ENCODE data around the gene ARVCF. TPM values are rescaled to one million over a fixed set of nuclear protein-coding genes. Genes with fewer than 3 reads are reported as not detected.

ARVCF gene
- total and polyA plus RNA-seq, 2 donors (not counting 1 experiment from before 2014, with no cell fraction given), result 2.2 to 6.7 TPM

DNA sequence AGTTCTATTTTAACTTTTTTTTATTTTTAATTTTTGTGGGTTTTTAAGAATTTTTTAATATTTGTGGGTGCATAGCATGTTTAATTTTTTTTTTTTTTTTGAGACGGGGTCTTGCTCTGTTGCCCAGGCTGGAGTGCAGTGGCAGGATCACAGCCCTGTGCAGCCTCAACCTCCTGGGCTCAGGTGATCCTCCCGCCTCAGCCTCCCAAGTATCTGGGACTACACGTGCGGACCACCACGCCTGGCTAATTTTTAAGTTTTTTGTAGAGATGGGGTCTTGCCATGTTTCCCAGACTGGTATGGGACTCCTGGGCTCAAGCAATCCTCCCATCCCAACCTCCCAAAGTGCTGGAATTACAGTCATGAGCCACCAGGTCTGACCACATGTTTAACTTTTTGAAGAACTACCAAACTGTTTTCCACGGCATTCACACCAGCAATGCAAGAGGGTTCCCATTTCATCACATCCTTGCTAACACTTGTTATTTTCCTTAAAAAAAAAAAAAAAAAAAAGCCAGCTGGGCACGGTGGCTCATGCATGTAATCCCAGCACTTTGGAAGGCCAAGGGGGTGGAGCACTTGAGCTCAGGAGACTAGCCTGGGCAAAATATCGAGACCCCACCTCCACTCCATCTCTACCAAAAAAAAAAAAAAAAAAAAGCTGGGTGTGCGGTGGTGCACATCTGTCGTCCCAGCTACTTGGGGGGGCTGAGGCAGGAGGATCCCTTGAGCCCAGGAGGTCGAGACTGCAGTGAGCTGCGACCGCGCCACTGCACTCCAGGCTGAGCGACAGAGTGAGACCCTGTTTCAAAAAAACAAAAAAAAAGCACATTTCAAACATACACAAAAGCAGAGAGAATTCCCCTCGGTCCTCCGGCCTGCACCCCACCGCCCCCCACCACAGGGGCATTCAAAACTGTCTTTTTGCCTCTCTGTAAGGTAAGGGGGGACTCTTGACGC lies 58.3 kb downstream of the ARVCF start:
- no peak overlapping the region for H3K27ac ChIP-seq (ENCODE audit: low read length in 2 of 2)
- no peak for TF ChIP-seq EZH2 (IDR thresholded peaks at IDR 0.05; ENCODE audit: borderline replicate concordance, insufficient read depth, low read depth, low read length, poor library complexity, severe bottlenecking)
- TF ChIP-seq, protein P1, sequence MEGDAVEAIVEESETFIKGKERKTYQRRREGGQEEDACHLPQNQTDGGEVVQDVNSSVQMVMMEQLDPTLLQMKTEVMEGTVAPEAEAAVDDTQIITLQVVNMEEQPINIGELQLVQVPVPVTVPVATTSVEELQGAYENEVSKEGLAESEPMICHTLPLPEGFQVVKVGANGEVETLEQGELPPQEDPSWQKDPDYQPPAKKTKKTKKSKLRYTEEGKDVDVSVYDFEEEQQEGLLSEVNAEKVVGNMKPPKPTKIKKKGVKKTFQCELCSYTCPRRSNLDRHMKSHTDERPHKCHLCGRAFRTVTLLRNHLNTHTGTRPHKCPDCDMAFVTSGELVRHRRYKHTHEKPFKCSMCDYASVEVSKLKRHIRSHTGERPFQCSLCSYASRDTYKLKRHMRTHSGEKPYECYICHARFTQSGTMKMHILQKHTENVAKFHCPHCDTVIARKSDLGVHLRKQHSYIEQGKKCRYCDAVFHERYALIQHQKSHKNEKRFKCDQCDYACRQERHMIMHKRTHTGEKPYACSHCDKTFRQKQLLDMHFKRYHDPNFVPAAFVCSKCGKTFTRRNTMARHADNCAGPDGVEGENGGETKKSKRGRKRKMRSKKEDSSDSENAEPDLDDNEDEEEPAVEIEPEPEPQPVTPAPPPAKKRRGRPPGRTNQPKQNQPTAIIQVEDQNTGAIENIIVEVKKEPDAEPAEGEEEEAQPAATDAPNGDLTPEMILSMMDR (IDR thresholded peaks at IDR 0.05), result no peak
- ATAC-seq (ENCODE audit: low read depth), result no peak
- peaks cover 0 to 3% (median 0%) of the 10 kb centered on the region in 3 donors for H3K9me3 ChIP-seq (ENCODE audit: control extremely low read depth in 1 of 3, control insufficient read depth in 2 of 3, insufficient read depth in 1 of 3, low read length in 2 of 3)
- no peaks in the 10 kb centered on the region for H3K4me1 ChIP-seq (ENCODE audit: control insufficient read depth in 2 of 2, insufficient read depth in 2 of 2, low read length in 2 of 2)
- no peak overlapping the region for H3K4me3 ChIP-seq (ENCODE audit: control extremely low read depth in 1 of 5, extremely low read depth in 1 of 5, insufficient read depth in 1 of 5, low read depth in 2 of 5, low read length in 4 of 5)
- ChIA-PET POLR2A (no interaction called here), CTCF (interaction anchor here (0.6 to 0.9 kb wide), 3 partner anchors 10 to 107 kb away, joined by 3 to 5 read pairs (median 4); no protein-coding TSS in a partner anchor)
- no peaks in the 10 kb centered on the region for H3K27me3 ChIP-seq (replicated peaks in 1 of 4; ENCODE audit: control extremely low read depth in 1 of 4, control insufficient read depth in 3 of 4, insufficient read depth in 4 of 4, low read length in 3 of 4)
- 49% methylated on average over 9 of the region's 19 CpGs for WGBS (ENCODE audit: insufficient coverage)
- H3K4me1 Mint-ChIP-seq, result peaks cover 23% of the 10 kb centered on the region
- DNase-seq, result no peak
- H4K20me1 ChIP-seq (ENCODE audit: control insufficient read depth, insufficient read depth, low read length, poor library complexity, severe bottlenecking), result peaks cover 50% of the 10 kb centered on the region
- no peak overlapping the region for H3K4me2 ChIP-seq (replicated peaks; ENCODE audit: low read depth, low read length, poor library complexity, severe bottlenecking)
- no peak overlapping the region for H3K4me3 Mint-ChIP-seq
- no peaks in the 10 kb centered on the region for H3K27me3 Mint-ChIP-seq
- H3K9me3 Mint-ChIP-seq (ENCODE audit: insufficient read depth), result no peaks in the 10 kb centered on the region
- no peak overlapping the region for H3K9ac ChIP-seq (ENCODE audit: low read length)
- no peak overlapping the region for H3K27ac Mint-ChIP-seq
- H2AFZ ChIP-seq (ENCODE audit: insufficient read depth, low read depth, low read length, poor library complexity, severe bottlenecking), result no peak overlapping the region
- H3K36me3 ChIP-seq (replicated peaks in 1 of 2; ENCODE audit: control extremely low read depth in 1 of 2, control insufficient read depth in 1 of 2, extremely low read depth in 1 of 2, insufficient read depth in 2 of 2, low read length in 1 of 2), result no peaks in the 10 kb centered on the region
- intact Hi-C loops (cut with micrococcal nuclease), result no loop called here
- peaks cover 25% of the 10 kb centered on the region for H3K79me2 ChIP-seq (ENCODE audit: control insufficient read depth, insufficient read depth, low read length)

DNA sequence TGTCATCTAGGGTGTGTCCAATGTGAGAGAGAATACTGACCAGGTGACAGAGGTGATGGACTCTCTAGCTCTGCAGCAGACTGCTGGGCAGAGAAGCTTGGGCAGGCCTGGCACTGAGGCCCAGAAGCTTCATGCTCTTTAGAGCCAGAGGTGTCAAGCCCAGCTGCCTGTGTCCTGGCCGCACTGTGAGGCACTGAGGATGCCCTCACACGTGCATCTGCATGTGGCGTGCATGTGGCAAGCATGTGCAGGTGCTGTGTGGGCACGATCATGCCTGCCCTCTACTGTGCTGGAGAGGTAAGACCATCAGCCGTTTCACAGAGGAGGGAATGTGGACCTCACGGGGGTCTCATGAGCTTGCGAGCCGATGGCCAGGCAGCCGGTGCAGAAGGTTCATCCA lies 59.2 kb downstream of the ARVCF start:
- no peak for ATAC-seq (ENCODE audit: low read depth)
- H3K4me1 Mint-ChIP-seq, result peaks cover 22% of the 10 kb centered on the region
- Histone ChIP-seq H3K9ac (ENCODE audit: low read length) (no peak overlapping the region), H3K27me3 (replicated peaks in 1 of 4; ENCODE audit: control extremely low read depth in 1 of 4, control insufficient read depth in 3 of 4, insufficient read depth in 4 of 4, low read length in 3 of 4) (no peaks in the 10 kb centered on the region), H3K79me2 (ENCODE audit: control insufficient read depth, insufficient read depth, low read length) (peaks cover 21% of the 10 kb centered on the region), H3K9me3 (ENCODE audit: control extremely low read depth in 1 of 3, control insufficient read depth in 2 of 3, insufficient read depth in 1 of 3, low read length in 2 of 3) (peaks cover 0 to 3% (median 0%) of the 10 kb centered on the region in 3 donors), H3K4me3 (ENCODE audit: control extremely low read depth in 1 of 5, extremely low read depth in 1 of 5, insufficient read depth in 1 of 5, low read depth in 2 of 5, low read length in 4 of 5) (no peak overlapping the region), H2AFZ (ENCODE audit: insufficient read depth, low read depth, low read length, poor library complexity, severe bottlenecking) (no peak overlapping the region), H4K20me1 (ENCODE audit: control insufficient read depth, insufficient read depth, low read length, poor library complexity, severe bottlenecking) (peaks cover 50% of the 10 kb centered on the region), H3K4me1 (ENCODE audit: control insufficient read depth in 2 of 2, insufficient read depth in 2 of 2, low read length in 2 of 2) (no peaks in the 10 kb centered on the region), H3K4me2 (replicated peaks; ENCODE audit: low read depth, low read length, poor library complexity, severe bottlenecking) (no peak overlapping the region), H3K27ac (ENCODE audit: low read length in 2 of 2) (no peak overlapping the region), H3K36me3 (replicated peaks in 1 of 2; ENCODE audit: control extremely low read depth in 1 of 2, control insufficient read depth in 1 of 2, extremely low read depth in 1 of 2, insufficient read depth in 2 of 2, low read length in 1 of 2) (no peaks in the 10 kb centered on the region)
- no peak for DNase-seq
- H3K27me3 Mint-ChIP-seq, result no peaks in the 10 kb centered on the region
- TF ChIP-seq, protein P1 (IDR thresholded peaks at IDR 0.05), result no peak
- TF ChIP-seq EZH2 (IDR thresholded peaks at IDR 0.05; ENCODE audit: borderline replicate concordance, insufficient read depth, low read depth, low read length, poor library complexity, severe bottlenecking), result no peak
- no peaks in the 10 kb centered on the region for H3K9me3 Mint-ChIP-seq (ENCODE audit: insufficient read depth)
- ChIA-PET POLR2A (no interaction called here), CTCF (no interaction called here)
- WGBS (ENCODE audit: insufficient coverage), result 95% methylated on average over 9 of the region's 9 CpGs
- intact Hi-C loops (cut with micrococcal nuclease), result no loop called here
- no peak overlapping the region for H3K4me3 Mint-ChIP-seq
- no peak overlapping the region for H3K27ac Mint-ChIP-seq

Data from B cell (primary cell).